SK-N-SH (cell line): ENCODE results near the gene SREK1. TPM values are rescaled to one million over a fixed set of nuclear protein-coding genes. Genes with fewer than 3 reads are reported as not detected.

ENCODE experiments used
- CTCF ChIA-PET: fragments of 300-600, 350-600 bp; formaldehyde crosslinking; extraction: SDS; loops from one replicate; lab custom pipeline; 2021; lab: Yijun Ruan, JAX
- POLR2A ChIA-PET: fragments of 350-600 bp; sonication (Branson Sonifier 250); formaldehyde crosslinking; extraction: SDS; loops from one replicate; lab custom pipeline; 2020; ENCODE audit warnings: antibody characterized with exemption, inconsistent platforms; lab: Yijun Ruan, JAX
- DNase-seq: peaks from one replicate; pipeline ENCODE4 v3.0.0; 2012
- H2AFZ ChIP-seq: fragments of 200-600 bp; sonication (generic); 2 replicates; pipeline ENCODE4 v1.8.1; 2016; ENCODE audit warnings: antibody characterized with exemption, mild to moderate bottlenecking, low read depth
- H3F3A ChIP-seq: fragments of 200-600 bp; sonication (generic); replicated peaks from 2 replicates; pipeline ENCODE3; 2016; ENCODE audit warnings: antibody characterized with exemption, mild to moderate bottlenecking; ENCODE audit not compliant: insufficient read depth
- H3K27ac ChIP-seq, 2 experiments: fragments of 200-500 bp in 1 of 2; fragments of 200-600 bp in 1 of 2; sonication (Bioruptor generic) in 1 of 2; sonication (generic), shearing (Covaris generic) in 1 of 2; 2 replicates each; pipeline versions ENCODE4 v1.5.1 to v1.6.1; 2014 to 2016; ENCODE audit warnings: low read depth in 2 of 2, inconsistent platforms in 1 of 2, low read length in 1 of 2, mild to moderate bottlenecking in 1 of 2, mixed read lengths in 1 of 2
- H3K27me3 ChIP-seq: fragments of 200-600 bp; sonication (generic), shearing (Covaris generic); 2 replicates; pipeline ENCODE4 v1.6.1; 2016; ENCODE audit warnings: mixed run types; ENCODE audit not compliant: insufficient read depth
- H3K36me3 ChIP-seq, 2 experiments: fragments of 200-500 bp in 1 of 2; fragments of 200-600 bp in 1 of 2; sonication (Bioruptor generic) in 1 of 2; sonication (generic) in 1 of 2; replicated peaks in 1 of 2; 2 replicates each; pipeline versions ENCODE3 to v1.5.1; 2014 to 2016; ENCODE audit warnings: low read length in 1 of 2, mild to moderate bottlenecking in 1 of 2; ENCODE audit not compliant: insufficient read depth in 2 of 2, control insufficient read depth in 1 of 2
- H3K4me1 ChIP-seq, 2 experiments: fragments of 200-500 bp in 1 of 2; fragments of 200-600 bp in 1 of 2; sonication (Bioruptor generic) in 1 of 2; sonication (generic), shearing (Covaris generic) in 1 of 2; 2 replicates each; pipeline versions ENCODE4 v1.5.1 to v1.6.1; 2014 to 2016; ENCODE audit warnings: low read depth in 1 of 2, low read length in 1 of 2, mixed run types in 1 of 2; ENCODE audit not compliant: insufficient read depth in 2 of 2, control insufficient read depth in 1 of 2
- H3K4me2 ChIP-seq: fragments of 200-600 bp; sonication (generic), shearing (Covaris generic); 2 replicates; pipeline ENCODE4 v1.6.1; 2017; ENCODE audit warnings: mixed run types
- H3K4me3 ChIP-seq, 2 experiments: fragments of 200-500 bp in 1 of 2; fragments of 200-600 bp in 1 of 2; sonication (Bioruptor generic) in 1 of 2; sonication (generic), shearing (Covaris generic) in 1 of 2; 2 replicates each; pipeline versions ENCODE4 v1.5.1 to v1.8.1; 2014 to 2016; ENCODE audit warnings: low read depth in 2 of 2, inconsistent platforms in 1 of 2, low read length in 1 of 2, mild to moderate bottlenecking in 1 of 2, mixed read lengths in 1 of 2, moderate library complexity in 1 of 2
- H3K79me2 ChIP-seq: fragments of 200-600 bp; sonication (generic); 2 replicates; pipeline ENCODE4 v1.8.1; 2017; ENCODE audit warnings: mild to moderate bottlenecking; ENCODE audit not compliant: insufficient read depth
- H3K9ac ChIP-seq: fragments of 200-600 bp; sonication (generic); 2 replicates; pipeline ENCODE4 v1.6.1; 2017; ENCODE audit warnings: mixed run types
- H3K9me2 ChIP-seq: fragments of 200-600 bp; sonication (generic); 2 replicates; pipeline ENCODE4 v1.6.1; 2017; ENCODE audit warnings: mixed run types
- H3K9me3 ChIP-seq: fragments of 200-600 bp; sonication (generic); 2 replicates; pipeline ENCODE4 v1.6.1; 2017; ENCODE audit warnings: mixed run types, mild to moderate bottlenecking, moderate library complexity
- H4K20me1 ChIP-seq: fragments of 200-600 bp; sonication (generic); 2 replicates; pipeline ENCODE4 v1.6.1; 2017; ENCODE audit warnings: mild to moderate bottlenecking, mixed run types; ENCODE audit not compliant: insufficient read depth
- SIN3A ChIP-seq: IDR thresholded peaks from 2 replicates; pipeline ENCODE4 v1.6.1; 2012; ENCODE audit warnings: low read depth, mild to moderate bottlenecking, low read length, moderate library complexity, borderline replicate concordance
- WGBS: methylation state at CpG from one replicate; pipeline ENCODE4 v1.1.6; 2017; ENCODE audit warnings: low lambda C conversion rate; 5-methylcytosine and 5-hydroxymethylcytosine counted together
- polyA plus RNA-seq, 3 experiments: library from polyadenylated mRNA; depleted of rRNA; stranded (reverse); fragments of >200 nt; gene quantifications; 2 replicates each; pipeline ENCODE4 v1.2.3, GENCODE V29; 2012

Gene SREK1
- polyA plus RNA-seq, 1 of the 3 experiments (the other 2 are of a cell fraction): 17.5 TPM

- no peaks in the 10 kb centered on the region for H4K20me1 ChIP-seq
- no peak overlapping the region for H2AFZ ChIP-seq
- no peaks in the 10 kb centered on the region for H3K9me3 ChIP-seq
- TF ChIP-seq SIN3A: no peak
- TF ChIP-seq, all 33 proteins: peak for 0
- Histone ChIP-seq H3F3A (no peaks in the 10 kb centered on the region), H3K27ac (no peak overlapping the region), H3K79me2 (no peaks in the 10 kb centered on the region), H3K4me1 (peaks cover 0 to 3% of the 10 kb centered on the region in 2 experiments; a peak in 1 of 4 replicates), H3K27me3 (no peaks in the 10 kb centered on the region; the same call in 1 of the 2 replicates), H3K36me3 (no peaks in the 10 kb centered on the region), H3K4me2 (no peak overlapping the region), H3K4me3 (no peak overlapping the region), H3K9me2 (no peaks in the 10 kb centered on the region), H3K9ac (no peak overlapping the region)
- 78% methylated on average over 10 of the region's 12 CpGs for WGBS
- ChIA-PET CTCF (interaction anchor here (1.0 to 1.3 kb wide), 2 partner anchors 8 to 50 kb away, joined by 3 to 4 read pairs; no protein-coding TSS in a partner anchor), POLR2A (no interaction called here)
- DNase-seq: no peak
Observed at GRCh38 chr5:66232706-66233445, 88.8 kb downstream of the SREK1 start.

Other genes with a start within 250 kb of the SREK1 start
- gene ERBIN, start 217.7 kb upstream of the SREK1 start, polyA plus RNA-seq (2012; rRNA removed): 10.3 and 14.0 TPM in 2 replicates